HG02973 (cell line): ENCODE results near the gene TPM3.
A peak's percentile ranks its signal among the peaks of the same experiment; 100 is the strongest.
"Not testable (repeated sequence)": the region's sequence is repeated elsewhere in the genome, so short reads cannot be mapped to it uniquely, and the experiment has no call there.

Source experiments
- ATAC-seq: cut with Tn5 transposase; IDR thresholded peaks from one replicate; pipeline ENCODE4 v1.9.1; 2021; ENCODE audit warnings: moderate library complexity; ENCODE audit not compliant: unreplicated experiment

Gene TPM3

GRCh38 chr1:154206196-154206595 lies 14.3 kb upstream of the TPM3 start, which contains the start of gene CFAP141:
Gene CFAP141, minus strand, starts transcription at chr1:154206333. Its CDS starts 26 bp downstream, at chr1:154206307.
- no peak for ATAC-seq

- not testable (repeated sequence) for ATAC-seq
Observed at GRCh38 chr1:154205778-154206177, 13.9 kb upstream of the TPM3 start.

- ATAC-seq = no peak
Observed at GRCh38 chr1:154199563-154199879, 7.6 kb upstream of the TPM3 start.

GRCh38 chr1:154198756-154199562 lies 7.1 kb upstream of the TPM3 start:
- ATAC-seq = no peak

- ATAC-seq = no peak
Observed at GRCh38 chr1:154193821-154194220, 1.9 kb upstream of the TPM3 start.

- ATAC-seq = no peak
Observed at GRCh38 chr1:154192476-154192875, 576 bp upstream of the TPM3 start.

- ATAC-seq = no peak
Observed at GRCh38 chr1:154190550-154190949, 1.4 kb downstream of the TPM3 start.

GRCh38 chr1:154186852-154187501 lies 4.9 kb downstream of the TPM3 start:
- no peak for ATAC-seq

- no peak for ATAC-seq
Observed at GRCh38 chr1:154186177-154186576, 5.7 kb downstream of the TPM3 start.

- peak; percentile 68 for ATAC-seq
Observed at GRCh38 chr1:154183046-154183915, 8.6 kb downstream of the TPM3 start.

GRCh38 chr1:154182344-154183045 lies 9.4 kb downstream of the TPM3 start:
- peak; percentile 40 for ATAC-seq

- no peak for ATAC-seq
Observed at GRCh38 chr1:154181944-154182343, 10.0 kb downstream of the TPM3 start.

- ATAC-seq = no peak
Observed at GRCh38 chr1:154179946-154180687, 11.8 kb downstream of the TPM3 start.

GRCh38 chr1:154178911-154179811 lies 12.7 kb downstream of the TPM3 start:
- ATAC-seq = no peak

GRCh38 chr1:154178013-154178412 lies 13.9 kb downstream of the TPM3 start:
- no peak for ATAC-seq

- ATAC-seq = no peak
Observed at GRCh38 chr1:154176337-154176736, 15.6 kb downstream of the TPM3 start.

- no peak for ATAC-seq
Observed at GRCh38 chr1:154174654-154175053, 17.2 kb downstream of the TPM3 start.

GRCh38 chr1:154171880-154172279 lies 20.0 kb downstream of the TPM3 start:
- no peak for ATAC-seq

GRCh38 chr1:154171223-154171583 lies 20.7 kb downstream of the TPM3 start:
- no peak for ATAC-seq
